HCT116 (cell line): Measurements from ENCODE around the gene GSTM1. TPM values are rescaled to one million over a fixed set of nuclear protein-coding genes. Genes with fewer than 3 reads are reported as not detected.
A peak's percentile ranks its signal among the peaks of the same experiment; 100 is the strongest.

Experiments used
- ATAC-seq: fragments of 200-7000 bp; cut with Tn5 transposase; 2 replicates; pipeline ENCODE4 v1.9.1; 2020; ENCODE audit warnings: mild to moderate bottlenecking, moderate library complexity
- BruUV-seq: library from RNA; stranded (reverse); fragments of 400-500 nt; replicated peaks from 2 replicates; lab custom pipeline; 2021; lab: Mats Ljungman, UMichigan
- CTCF ChIA-PET: fragments of 300-600 bp; sonication (Branson Sonifier 250); formaldehyde crosslinking; loops from one replicate; lab custom pipeline; 2021; ENCODE audit warnings: antibody characterized with exemption; lab: Charles Lee
- POLR2A ChIA-PET: fragments of 300-600, 350-600 bp; sonication (Branson Sonifier 250); formaldehyde crosslinking; loops from one replicate; lab custom pipeline; 2021; ENCODE audit warnings: antibody characterized with exemption; lab: Charles Lee
- RAD21 ChIA-PET, 2 experiments: fragments of 300-600 bp; sonication (Branson Sonifier 250); formaldehyde crosslinking; loops; one replicate each; lab custom pipeline; 2023; ENCODE audit warnings: low total read pairs in 2 of 2; ENCODE audit not compliant: uncharacterized antibody in 2 of 2, unreplicated experiment in 2 of 2, low non-redundant PET in 1 of 2; lab: Charles Lee
- DNase-seq: peaks from one replicate; pipeline ENCODE4 v3.0.0-alpha.2; 2010; ENCODE audit warnings: low read depth, low spot score
- H2AFZ ChIP-seq: fragments of 200-600 bp; shearing (Covaris generic), sonication (generic); 2 replicates; pipeline ENCODE4 v1.6.1; 2017; ENCODE audit warnings: low read depth, mixed run types, mixed read lengths, antibody characterized with exemption, low read length; ENCODE audit not compliant: poor library complexity, severe bottlenecking
- H3K27ac ChIP-seq: 2 replicates; pipeline ENCODE4 v1.5.1; 2012; ENCODE audit warnings: low read depth, low read length
- H3K27me3 ChIP-seq: fragments of 200-600 bp; sonication (generic); 2 replicates; pipeline ENCODE4 v1.6.1; 2016; ENCODE audit warnings: mixed run types, low read length, mixed read lengths; ENCODE audit not compliant: insufficient read depth
- H3K36me3 ChIP-seq, 2 experiments: fragments of 200-500 bp in 1 of 2; fragments of 200-600 bp in 1 of 2; sonication (Bioruptor generic) in 1 of 2; sonication (generic) in 1 of 2; 2 replicates each; pipeline versions ENCODE4 v1.5.1 to v1.6.1; 2014 to 2016; ENCODE audit warnings: low read length in 2 of 2, inconsistent platforms in 1 of 2, mixed read lengths in 1 of 2, mixed run types in 1 of 2; ENCODE audit not compliant: insufficient read depth in 2 of 2, control insufficient read depth in 1 of 2
- H3K4me1 ChIP-seq, 2 experiments: fragments of 200-600 bp in 1 of 2; sonication (generic) in 1 of 2; 2 replicates each; pipeline versions ENCODE4 v1.5.1 to v1.6.1; 2012 to 2017; ENCODE audit warnings: low read length in 2 of 2, inconsistent platforms in 1 of 2, mild to moderate bottlenecking in 1 of 2, mixed read lengths in 1 of 2, mixed run types in 1 of 2, moderate library complexity in 1 of 2; ENCODE audit not compliant: insufficient read depth in 2 of 2, control insufficient read depth in 1 of 2
- H3K4me2 ChIP-seq: fragments of 200-600 bp; sonication (generic); 2 replicates; pipeline ENCODE4 v1.6.1; 2017; ENCODE audit warnings: mixed run types, low read length, mixed read lengths
- H3K4me3 ChIP-seq, 2 experiments: fragments of 200-600 bp in 1 of 2; sonication (generic) in 1 of 2; replicated peaks in 1 of 2; 2 replicates each; pipeline ENCODE4 v1.5.1; 2011 to 2016; ENCODE audit warnings: low read length in 2 of 2, control low read depth in 1 of 2, low read depth in 1 of 2, mild to moderate bottlenecking in 1 of 2, mixed read lengths in 1 of 2, mixed run types in 1 of 2
- H3K79me2 ChIP-seq: fragments of 200-600 bp; sonication (generic); 2 replicates; pipeline ENCODE4 v1.6.1; 2017; ENCODE audit warnings: mild to moderate bottlenecking, mixed run types, low read length, moderate library complexity, mixed read lengths; ENCODE audit not compliant: insufficient read depth
- H3K9ac ChIP-seq: fragments of 200-600 bp; sonication (generic); 2 replicates; pipeline ENCODE4 v1.6.1; 2016; ENCODE audit warnings: low read length, mixed read lengths
- H3K9me2 ChIP-seq: fragments of 200-600 bp; sonication (generic), shearing (Covaris generic); 2 replicates; pipeline ENCODE4 v1.6.1; 2017; ENCODE audit warnings: mixed run types, mild to moderate bottlenecking, moderate library complexity; ENCODE audit not compliant: insufficient read depth
- H3K9me3 ChIP-seq, 2 experiments: fragments of 200-500 bp in 1 of 2; fragments of 200-600 bp in 1 of 2; sonication (Bioruptor generic) in 1 of 2; sonication (generic) in 1 of 2; 2 replicates each; pipeline ENCODE4 v1.6.1; 2014 to 2017; ENCODE audit warnings: low read length in 2 of 2, mixed read lengths in 2 of 2, inconsistent platforms in 1 of 2, low read depth in 1 of 2, mild to moderate bottlenecking in 1 of 2, mixed run types in 1 of 2, moderate library complexity in 1 of 2; ENCODE audit not compliant: control insufficient read depth in 1 of 2, insufficient read depth in 1 of 2
- H4K20me1 ChIP-seq: fragments of 200-600 bp; sonication (generic), shearing (Covaris generic); 2 replicates; pipeline ENCODE4 v1.6.1; 2017; ENCODE audit warnings: mixed run types, mild to moderate bottlenecking, moderate library complexity; ENCODE audit not compliant: insufficient read depth
- CTCF ChIP-seq, 3 experiments: fragments of 200-600 bp in 1 of 3; sonication (generic) in 1 of 3; IDR thresholded peaks in 2 of 3; conservative IDR thresholded peaks in 1 of 3; 2 replicates each; pipeline ENCODE4 v1.5.1; 2012 to 2017; ENCODE audit warnings: low read depth in 2 of 3, low read length in 2 of 3, antibody characterized with exemption in 1 of 3, borderline replicate concordance in 1 of 3, control low read depth in 1 of 3, mild to moderate bottlenecking in 1 of 3, mixed read lengths in 1 of 3, mixed run types in 1 of 3, moderate library complexity in 1 of 3; ENCODE audit not compliant: insufficient read depth in 1 of 3
- FOSL1 ChIP-seq: IDR thresholded peaks from 2 replicates; pipeline ENCODE4 v1.6.1; 2012; ENCODE audit warnings: low read depth
- JUND ChIP-seq: IDR thresholded peaks from 2 replicates; pipeline ENCODE4 v1.6.1; 2012
- POLR2AphosphoS5 ChIP-seq: IDR thresholded peaks from 2 replicates; pipeline ENCODE4 v1.6.1; 2011; ENCODE audit warnings: mild to moderate bottlenecking, low read depth, low read length, moderate library complexity
- RAD21 ChIP-seq: IDR thresholded peaks from 2 replicates; pipeline ENCODE4 v1.6.1; 2012; ENCODE audit warnings: low read depth, mild to moderate bottlenecking
- REST ChIP-seq: IDR thresholded peaks from 2 replicates; pipeline ENCODE4 v1.6.1; 2012; ENCODE audit warnings: low read depth
- SIN3A ChIP-seq: IDR thresholded peaks from 2 replicates; pipeline ENCODE4 v1.6.1; 2012; ENCODE audit warnings: low read depth
- SP1 ChIP-seq: IDR thresholded peaks from 2 replicates; pipeline ENCODE4 v1.6.1; 2012; ENCODE audit warnings: low read depth
- TCF7L2 ChIP-seq: IDR thresholded peaks from 2 replicates; pipeline ENCODE4 v1.7.0; 2011; ENCODE audit warnings: borderline replicate concordance, inconsistent platforms; ENCODE audit not compliant: insufficient read depth, insufficient read length; ENCODE audit errors: extremely low read depth
- intact Hi-C: fragments of 100-400 bp; cut with micrococcal nuclease; formaldehyde crosslinking; loops from 2 replicates; pipeline ENCODE4 v1.10.0; 2022
- total RNA-seq: library from RNA; stranded (reverse); gene quantifications from one replicate; pipeline ENCODE4 v1.2.1, GENCODE V29; 2021; ENCODE audit not compliant: unreplicated experiment

Gene GSTM1
- total RNA-seq, 1 experiment from 2014 or later = not detected

- H3K9me2 ChIP-seq = no peaks in the 10 kb centered on the region
- no peak overlapping the region for H3K4me3 ChIP-seq
- intact Hi-C loops = loop anchor here (1.0 to 5.0 kb wide), 2 partner anchors 55 to 264 kb away; partner anchors contain the start of gene AHCYL1
- H3K9me3 ChIP-seq = no peaks in the 10 kb centered on the region
- TF ChIP-seq CTCF (IDR thresholded peaks at IDR 0.05 in 2 of 3, conservative IDR thresholded peaks at IDR 0.05 in 1 of 3; ENCODE audit: borderline replicate concordance in 1 of 3, insufficient read depth in 1 of 3, low read depth in 2 of 3, low read length in 2 of 3) (peak in 2 of 3 experiments; percentile 15 to 58; a peak in 3 of 6 replicates), SIN3A (no peak), RAD21 (peak; percentile 74)
- ChIA-PET RAD21 (interaction anchor here in 1 of 2 experiments (1.0 kb wide), 1 partner anchor 56 kb away, joined by 3 read pairs; no protein-coding TSS in a partner anchor), POLR2A (no interaction called here), CTCF (interaction anchor here (1.0 to 1.5 kb wide), 6 partner anchors 9 to 266 kb away, joined by 3 to 10 read pairs (median 6); partner anchors contain the start of gene AHCYL1)
- peak; percentile 44 for DNase-seq
- H3K4me1 ChIP-seq = peaks cover 0 to 14% of the 10 kb centered on the region in 2 experiments; a peak in 2 of 4 replicates
- no peak overlapping the region for H3K9ac ChIP-seq
- H2AFZ ChIP-seq = no peak overlapping the region
- no peaks in the 10 kb centered on the region for H3K36me3 ChIP-seq
- no peaks in the 10 kb centered on the region for H3K79me2 ChIP-seq
- no peak overlapping the region for H3K27ac ChIP-seq
- no peaks in the 10 kb centered on the region for H4K20me1 ChIP-seq
- BruUV-seq = no TSS peak
- H3K4me2 ChIP-seq = no peak overlapping the region
- no peaks in the 10 kb centered on the region for H3K27me3 ChIP-seq
- ATAC-seq = peak; percentile 95
Observed at GRCh38 chr1:109718495-109718894, 30.9 kb downstream of the GSTM1 start.

- RAD21 ChIA-PET = no interaction called here
- CTCF ChIA-PET = interaction anchor here (1.5 kb wide), 1 partner anchor 57 kb away, joined by 5 read pairs; no protein-coding TSS in a partner anchor
- Histone ChIP-seq H3K27ac (no peak overlapping the region), H3K4me3 (no peak overlapping the region), H2AFZ (peak overlapping the region; percentile 56), H3K79me2 (no peaks in the 10 kb centered on the region), H3K36me3 (no peaks in the 10 kb centered on the region), H3K27me3 (no peaks in the 10 kb centered on the region), H4K20me1 (no peaks in the 10 kb centered on the region), H3K9ac (no peak overlapping the region), H3K9me2 (no peaks in the 10 kb centered on the region), H3K4me1 (peaks cover 0 to 14% of the 10 kb centered on the region in 2 experiments; a peak in 2 of 4 replicates), H3K9me3 (no peaks in the 10 kb centered on the region), H3K4me2 (0 out of 2 replicates have a peak overlapping the region, but pooled peaks have one; percentile 2)
- no TSS peak for BruUV-seq
- ATAC-seq = no peak
- TF ChIP-seq FOSL1 (peak; percentile 17; the same call in 1 of the 2 replicates), POLR2AphosphoS5 (no peak), SP1 (no peak), JUND (no peak), SIN3A (no peak), TCF7L2 (no peak), REST (no peak)
- DNase-seq = no peak
- POLR2A ChIA-PET = no interaction called here
- intact Hi-C loops = loop anchor here (5.0 kb wide), 1 partner anchor 263 kb away; the partner anchor contains the start of gene AHCYL1
Observed at GRCh38 chr1:109719337-109719837, 31.8 kb downstream of the GSTM1 start.
